Cardiac muscle cell (in vitro differentiated cells and primary cell): Measurements from ENCODE around the gene SLC25A26. TPM values are rescaled to one million over a fixed set of nuclear protein-coding genes. Genes with fewer than 3 reads are reported as not detected.
"Not testable (repeated sequence)": the region's sequence is repeated elsewhere in the genome, so short reads cannot be mapped to it uniquely, and the experiment has no call there.

Experiments used
- DNase-seq, 2 donors: peaks; one replicate each; pipeline versions ENCODE4 v3.0.0 to v3.0.0-alpha.2; 2010 to 2017; ENCODE audit warnings: low read depth in 1 of 2, low spot score in 1 of 2
- H3K27ac ChIP-seq: fragments of 200-600 bp; sonication (generic); 2 replicates; pipeline ENCODE4 v1.5.1; 2016
- H3K27me3 ChIP-seq: fragments of 200-600 bp; sonication (generic); 2 replicates; pipeline ENCODE4 v1.6.0; 2016; ENCODE audit warnings: control low read depth
- H3K36me3 ChIP-seq: fragments of 200-600 bp; sonication (generic); 2 replicates; pipeline ENCODE4 v1.5.1; 2016; ENCODE audit warnings: control low read depth
- H3K4me1 ChIP-seq: fragments of 200-600 bp; sonication (generic); 2 replicates; pipeline ENCODE4 v1.8.1; 2017; ENCODE audit warnings: low read depth, mild to moderate bottlenecking, mixed run types
- H3K4me3 ChIP-seq: fragments of 200-600 bp; sonication (generic); 2 replicates; pipeline ENCODE4 v1.5.1; 2016; ENCODE audit warnings: mild to moderate bottlenecking
- H3K9me3 ChIP-seq: fragments of 200-600 bp; sonication (generic); 2 replicates; pipeline ENCODE4 v1.5.1; 2017; ENCODE audit warnings: low read depth, mild to moderate bottlenecking, control low read depth
- CTCF ChIP-seq: IDR thresholded peaks from 2 replicates; pipeline ENCODE4 v1.5.1; 2012; ENCODE audit warnings: low read depth, mild to moderate bottlenecking, low read length
- polyA plus RNA-seq: library from polyadenylated mRNA; unstranded; fragments of >200 nt; fragmentation: Nextera tagmentation; extraction: Ambion mirVana; gene quantifications from 2 replicates; pipeline ENCODE4 v1.2.1, GENCODE V29; 2016
- total RNA-seq: library from RNA; depleted of rRNA; stranded (reverse); fragments of >200 nt; gene quantifications from 2 replicates; pipeline ENCODE4 v1.2.3, GENCODE V29; 2016

Gene SLC25A26
- total and polyA plus RNA-seq, 2 experiments from 2014 or later = 22.2 to 41.2 TPM

- H3K4me3 ChIP-seq = no peak overlapping the region
- H3K4me1 ChIP-seq = peaks cover 7% of the 10 kb centered on the region
- H3K27me3 ChIP-seq = peaks cover 5% of the 10 kb centered on the region
- TF ChIP-seq CTCF = peak; percentile 57
- H3K36me3 ChIP-seq = no peaks in the 10 kb centered on the region
- no peaks in the 10 kb centered on the region for H3K9me3 ChIP-seq
- no peak overlapping the region for H3K27ac ChIP-seq
- DNase-seq = peak; percentile 78 to 86
Measured at GRCh38 chr3:66276705-66277274, 56.0 kb downstream of the SLC25A26 start.

- no peaks in the 10 kb centered on the region for H3K36me3 ChIP-seq
- H3K4me1 ChIP-seq = peaks cover 7% of the 10 kb centered on the region
- H3K27me3 ChIP-seq = peaks cover 5% of the 10 kb centered on the region
- no peaks in the 10 kb centered on the region for H3K9me3 ChIP-seq
- DNase-seq = no peak
- H3K4me3 ChIP-seq = no peak overlapping the region
- no peak for TF ChIP-seq CTCF
- H3K27ac ChIP-seq = no peak overlapping the region
Measured at GRCh38 chr3:66279168-66279567, 58.4 kb downstream of the SLC25A26 start.

- DNase-seq = peak in 1 of 2 donors; percentile 22
- no peak for TF ChIP-seq CTCF
- no peaks in the 10 kb centered on the region for H3K36me3 ChIP-seq
Measured at GRCh38 chr3:66280304-66280703, 59.5 kb downstream of the SLC25A26 start.

GRCh38 chr3:66291922-66292321 lies 71.1 kb downstream of the SLC25A26 start:
- not testable (repeated sequence) for H3K4me3 ChIP-seq, H3K36me3 ChIP-seq, H3K9me3 ChIP-seq, DNase-seq, H3K4me1 ChIP-seq, H3K27me3 ChIP-seq, H3K27ac ChIP-seq

More at GRCh38 chr3:66280304-66280703, 59.5 kb downstream of the SLC25A26 start:
- Histone ChIP-seq H3K27me3 (peaks cover 5% of the 10 kb centered on the region), H3K9me3 (no peaks in the 10 kb centered on the region), H3K4me1 (peaks cover 7% of the 10 kb centered on the region), H3K27ac (no peak overlapping the region), H3K4me3 (no peak overlapping the region)

GRCh38 chr3:66297260-66297873 lies 76.6 kb downstream of the SLC25A26 start:
- no peak overlapping the region for H3K27ac ChIP-seq
- H3K4me3 ChIP-seq = no peak overlapping the region
- peaks cover 9% of the 10 kb centered on the region for H3K4me1 ChIP-seq
- no peak for TF ChIP-seq CTCF
- H3K27me3 ChIP-seq = no peaks in the 10 kb centered on the region
- H3K36me3 ChIP-seq = no peaks in the 10 kb centered on the region
- no peaks in the 10 kb centered on the region for H3K9me3 ChIP-seq
- DNase-seq = peak in 1 of 2 donors; percentile 15

GRCh38 chr3:66297900-66298299 lies 77.1 kb downstream of the SLC25A26 start:
- peak in 1 of 2 donors; percentile 57 for DNase-seq
- no peaks in the 10 kb centered on the region for H3K36me3 ChIP-seq
- no peak overlapping the region for H3K4me3 ChIP-seq
- no peaks in the 10 kb centered on the region for H3K9me3 ChIP-seq
- H3K4me1 ChIP-seq = peaks cover 9% of the 10 kb centered on the region
- no peak for TF ChIP-seq CTCF
- no peaks in the 10 kb centered on the region for H3K27me3 ChIP-seq
- no peak overlapping the region for H3K27ac ChIP-seq
